ENCODE data around the gene LRRC63.
"Not testable (repeated sequence)": the region's sequence is repeated elsewhere in the genome, so short reads cannot be mapped to it uniquely, and the experiment has no call there.

Gene LRRC63

GRCh38 chr13:46274094-46274698, 62.5 kb downstream of the LRRC63 start:
- TF ChIP-seq POLR2A (IDR thresholded peaks at IDR 0.05; ENCODE audit: low read depth, low read length), result no peak
- TF ChIP-seq TAF1 (IDR thresholded peaks at IDR 0.05; ENCODE audit: borderline replicate concordance, low read depth, low read length), result no peak
- no peak for TF ChIP-seq POLR2AphosphoS5 (IDR thresholded peaks at IDR 0.05; ENCODE audit: low read depth, low read length)
- no peak for DNase-seq (ENCODE audit: insufficient read length)
- no peak for FAIRE-seq

- DNase-seq (ENCODE audit: insufficient read length), result no peak
- FAIRE-seq, result peak; percentile 36
- no peak for TF ChIP-seq POLR2AphosphoS5 (IDR thresholded peaks at IDR 0.05; ENCODE audit: low read depth, low read length)
These were observed 66.7 kb downstream of the LRRC63 start for GRCh38 chr13:46278474-46278873.

- no peak for DNase-seq (ENCODE audit: insufficient read length)
- FAIRE-seq, result no peak
These were observed 70.1 kb downstream of the LRRC63 start for GRCh38 chr13:46281779-46282178.

GRCh38 chr13:46283912-46284824, 72.4 kb downstream of the LRRC63 start:
- DNase-seq (ENCODE audit: insufficient read length); FAIRE-seq: not testable (repeated sequence)

More at GRCh38 chr13:46281779-46282178, 70.1 kb downstream of the LRRC63 start:
- TF ChIP-seq TAF1 (IDR thresholded peaks at IDR 0.05; ENCODE audit: borderline replicate concordance, low read depth, low read length), result no peak
- TF ChIP-seq POLR2A (IDR thresholded peaks at IDR 0.05; ENCODE audit: low read depth, low read length), result no peak
- no peak for TF ChIP-seq POLR2AphosphoS5 (IDR thresholded peaks at IDR 0.05; ENCODE audit: low read depth, low read length)

- DNase-seq (ENCODE audit: insufficient read length) (no peak), FAIRE-seq (no peak)
- TF ChIP-seq POLR2AphosphoS5 (IDR thresholded peaks at IDR 0.05; ENCODE audit: low read depth, low read length) (no peak), POLR2A (IDR thresholded peaks at IDR 0.05; ENCODE audit: low read depth, low read length) (no peak), TAF1 (IDR thresholded peaks at IDR 0.05; ENCODE audit: borderline replicate concordance, low read depth, low read length) (no peak)
These were observed 75.2 kb downstream of the LRRC63 start for GRCh38 chr13:46286972-46287371.

- DNase-seq (ENCODE audit: insufficient read length) (peak; percentile 17), FAIRE-seq (peak; percentile 93)
- TF ChIP-seq POLR2A (IDR thresholded peaks at IDR 0.05; ENCODE audit: low read depth, low read length), result no peak
- no peak for TF ChIP-seq TAF1 (IDR thresholded peaks at IDR 0.05; ENCODE audit: borderline replicate concordance, low read depth, low read length)
- TF ChIP-seq POLR2AphosphoS5 (IDR thresholded peaks at IDR 0.05; ENCODE audit: low read depth, low read length), result no peak
These were observed 77.0 kb downstream of the LRRC63 start for GRCh38 chr13:46288570-46289259.

- DNase-seq (ENCODE audit: insufficient read length), result no peak
- FAIRE-seq, result no peak
- no peak for TF ChIP-seq POLR2A (IDR thresholded peaks at IDR 0.05; ENCODE audit: low read depth, low read length)
- no peak for TF ChIP-seq TAF1 (IDR thresholded peaks at IDR 0.05; ENCODE audit: borderline replicate concordance, low read depth, low read length)
- TF ChIP-seq POLR2AphosphoS5 (IDR thresholded peaks at IDR 0.05; ENCODE audit: low read depth, low read length), result no peak
These were observed 77.7 kb downstream of the LRRC63 start for GRCh38 chr13:46289260-46289955.

- FAIRE-seq (no peak), DNase-seq (ENCODE audit: insufficient read length) (no peak)
- TF ChIP-seq POLR2AphosphoS5 (IDR thresholded peaks at IDR 0.05; ENCODE audit: low read depth, low read length), result no peak
- no peak for TF ChIP-seq POLR2A (IDR thresholded peaks at IDR 0.05; ENCODE audit: low read depth, low read length)
- no peak for TF ChIP-seq TAF1 (IDR thresholded peaks at IDR 0.05; ENCODE audit: borderline replicate concordance, low read depth, low read length)
These were observed 78.7 kb downstream of the LRRC63 start for GRCh38 chr13:46290434-46290833.

- DNase-seq (ENCODE audit: insufficient read length) (no peak), FAIRE-seq (no peak)
- TF ChIP-seq TAF1 (IDR thresholded peaks at IDR 0.05; ENCODE audit: borderline replicate concordance, low read depth, low read length), result no peak
- TF ChIP-seq POLR2A (IDR thresholded peaks at IDR 0.05; ENCODE audit: low read depth, low read length), result no peak
- no peak for TF ChIP-seq POLR2AphosphoS5 (IDR thresholded peaks at IDR 0.05; ENCODE audit: low read depth, low read length)
These were observed 81.7 kb downstream of the LRRC63 start for GRCh38 chr13:46293436-46293835.

- peak; percentile 14 for FAIRE-seq
- TF ChIP-seq TAF1 (IDR thresholded peaks at IDR 0.05; ENCODE audit: borderline replicate concordance, low read depth, low read length), result no peak
- TF ChIP-seq POLR2AphosphoS5 (IDR thresholded peaks at IDR 0.05; ENCODE audit: low read depth, low read length), result no peak
- TF ChIP-seq POLR2A (IDR thresholded peaks at IDR 0.05; ENCODE audit: low read depth, low read length), result no peak
These were observed 83.9 kb downstream of the LRRC63 start for GRCh38 chr13:46295491-46296114.

More at GRCh38 chr13:46295491-46296114, 83.9 kb downstream of the LRRC63 start:
- DNase-seq (ENCODE audit: insufficient read length), result no peak

Measured in GM12892 (cell line).